ENCODE data around the gene MYBPC2.

- no peak for TF ChIP-seq CTCF (IDR thresholded peaks at IDR 0.05; ENCODE audit: borderline replicate concordance, extremely low read depth, low read length, poor library complexity, severe bottlenecking)
- no peak for TF ChIP-seq EZH2 (IDR thresholded peaks at IDR 0.05; ENCODE audit: borderline replicate concordance, low read depth, low read length, severe bottlenecking)
Observed at GRCh38 chr19:50423279-50424113, 9.2 kb upstream of the MYBPC2 start.
